Measurements from ENCODE around the gene IL2RA. TPM values are rescaled to one million over a fixed set of nuclear protein-coding genes. Genes with fewer than 3 reads are reported as not detected.
A peak's percentile ranks its signal among the peaks of the same experiment; 100 is the strongest.

Gene IL2RA
- polyA plus RNA-seq, 3 donors: 0.17 TPM; not detected in 2

GRCh38 chr10:6061056-6061455 lies 1.1 kb downstream of the IL2RA start:
- DNase-seq (ENCODE audit: low read depth in 3 of 3, low spot score in 2 of 3): no peak

- DNase-seq (ENCODE audit: low read depth in 3 of 3, low spot score in 2 of 3): no peak
Measured at GRCh38 chr10:6059506-6059905, 2.7 kb downstream of the IL2RA start.

GRCh38 chr10:6058682-6059475 lies 3.3 kb downstream of the IL2RA start:
- no peak for DNase-seq (ENCODE audit: low read depth in 3 of 3, low spot score in 2 of 3)

- DNase-seq (ENCODE audit: low read depth in 3 of 3, low spot score in 2 of 3): no peak
Measured at GRCh38 chr10:6056411-6057135, 5.6 kb downstream of the IL2RA start.

- no peak for DNase-seq (ENCODE audit: low read depth in 3 of 3, low spot score in 2 of 3)
Measured at GRCh38 chr10:6055929-6056328, 6.2 kb downstream of the IL2RA start.

GRCh38 chr10:6054884-6055283 lies 7.3 kb downstream of the IL2RA start:
- DNase-seq (ENCODE audit: low read depth in 3 of 3, low spot score in 2 of 3): no peak

- DNase-seq (ENCODE audit: low read depth in 3 of 3, low spot score in 2 of 3): peak in 1 of 3 donors; percentile 23
Measured at GRCh38 chr10:6053816-6054631, 8.1 kb downstream of the IL2RA start.

GRCh38 chr10:6053303-6053702 lies 8.9 kb downstream of the IL2RA start:
- no peak for DNase-seq (ENCODE audit: low read depth in 3 of 3, low spot score in 2 of 3)

- no peak for DNase-seq (ENCODE audit: low read depth in 3 of 3, low spot score in 2 of 3)
Measured at GRCh38 chr10:6052247-6053221, 9.6 kb downstream of the IL2RA start.

GRCh38 chr10:6050801-6051445 lies 11.2 kb downstream of the IL2RA start:
- DNase-seq (ENCODE audit: low read depth in 3 of 3, low spot score in 2 of 3): peak in 1 of 3 donors; percentile 12

- no peak for DNase-seq (ENCODE audit: low read depth in 3 of 3, low spot score in 2 of 3)
Measured at GRCh38 chr10:6049031-6049400, 13.2 kb downstream of the IL2RA start.

- DNase-seq (ENCODE audit: low read depth in 3 of 3, low spot score in 2 of 3): no peak
Measured at GRCh38 chr10:6048281-6049030, 13.7 kb downstream of the IL2RA start.

- no peak for DNase-seq (ENCODE audit: low read depth in 3 of 3, low spot score in 2 of 3)
Measured at GRCh38 chr10:6047847-6048246, 14.3 kb downstream of the IL2RA start.

GRCh38 chr10:6046773-6047611 lies 15.2 kb downstream of the IL2RA start:
- no peak for DNase-seq (ENCODE audit: low read depth in 3 of 3, low spot score in 2 of 3)

GRCh38 chr10:6045878-6046772 lies 16.0 kb downstream of the IL2RA start:
- no peak for DNase-seq (ENCODE audit: low read depth in 3 of 3, low spot score in 2 of 3)

GRCh38 chr10:6045314-6045848 lies 16.8 kb downstream of the IL2RA start:
- DNase-seq (ENCODE audit: low read depth in 3 of 3, low spot score in 2 of 3): no peak
